Fibroblast of upper back skin (primary cell): ENCODE data around the gene ASH1L.
"Not testable (repeated sequence)": the region's sequence is repeated elsewhere in the genome, so short reads cannot be mapped to it uniquely, and the experiment has no call there.

Source experiments
- DNase-seq: peaks from one replicate; pipeline ENCODE4 v3.0.0-alpha.2; 2013

Gene ASH1L

GRCh38 chr1:155485945-155486344 lies 76.7 kb downstream of the ASH1L start:
- no peak for DNase-seq

- no peak for DNase-seq
Observed at GRCh38 chr1:155485222-155485621, 77.4 kb downstream of the ASH1L start.

GRCh38 chr1:155481741-155482241 lies 80.8 kb downstream of the ASH1L start:
- no peak for DNase-seq

DNA sequence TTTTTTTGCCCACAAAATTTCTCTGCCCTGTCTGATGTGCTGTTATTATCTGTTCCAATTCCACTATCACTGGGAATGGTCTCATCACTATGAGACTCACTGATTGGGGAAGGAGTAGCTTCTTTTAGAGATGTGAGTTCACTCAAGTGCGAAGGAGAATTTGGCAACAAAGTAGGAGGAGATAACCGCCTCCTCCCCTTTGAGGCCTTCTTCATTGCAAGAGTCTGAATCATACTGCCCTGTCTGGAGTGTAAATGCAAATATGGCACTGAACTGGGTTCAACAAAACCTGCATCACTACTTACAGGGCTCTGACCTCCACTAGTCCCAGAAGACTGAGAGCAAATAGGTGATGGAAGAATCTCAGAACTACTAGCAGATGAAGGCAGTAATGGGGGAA lies 83.4 kb downstream of the ASH1L start:
- peak; percentile 66 for DNase-seq

GRCh38 chr1:155478270-155478852 lies 84.2 kb downstream of the ASH1L start:
- no peak for DNase-seq

GRCh38 chr1:155474146-155474545 lies 88.5 kb downstream of the ASH1L start:
- DNase-seq = no peak

GRCh38 chr1:155473151-155473821 lies 89.3 kb downstream of the ASH1L start:
- no peak for DNase-seq

DNA sequence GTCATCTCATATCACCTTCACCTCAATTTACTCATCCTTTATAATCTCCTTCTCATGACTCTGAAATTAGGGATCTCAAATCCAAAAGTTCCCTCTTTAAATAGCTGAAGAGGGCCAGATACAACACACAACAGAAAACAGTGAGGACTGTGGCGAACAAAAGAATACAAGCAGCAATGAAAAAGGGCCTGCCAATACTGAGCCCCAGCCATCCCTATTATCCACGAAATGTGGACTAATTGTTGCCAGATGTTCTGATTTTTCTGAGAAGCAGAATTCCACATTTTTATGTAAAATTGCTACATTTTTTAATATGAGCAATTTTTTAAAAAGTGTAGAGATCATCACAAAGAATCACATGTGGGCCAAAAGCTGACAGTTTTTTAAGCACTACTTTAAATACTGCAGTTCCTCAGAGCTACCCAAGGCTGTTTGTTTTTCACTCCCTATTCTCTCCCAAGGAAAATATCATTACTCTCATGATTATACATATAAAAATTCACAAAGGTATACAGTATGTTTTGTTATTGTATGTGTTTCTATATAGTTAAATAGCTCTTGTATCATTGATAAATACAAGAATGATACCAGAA lies 90.0 kb downstream of the ASH1L start:
- DNase-seq = peak; percentile 39

GRCh38 chr1:155471891-155472290 lies 90.7 kb downstream of the ASH1L start:
- no peak for DNase-seq

- DNase-seq = no peak
Observed at GRCh38 chr1:155471026-155471425, 91.6 kb downstream of the ASH1L start.

- peak; percentile 89 for DNase-seq
Observed at GRCh38 chr1:155466996-155467395, 95.6 kb downstream of the ASH1L start.

DNA sequence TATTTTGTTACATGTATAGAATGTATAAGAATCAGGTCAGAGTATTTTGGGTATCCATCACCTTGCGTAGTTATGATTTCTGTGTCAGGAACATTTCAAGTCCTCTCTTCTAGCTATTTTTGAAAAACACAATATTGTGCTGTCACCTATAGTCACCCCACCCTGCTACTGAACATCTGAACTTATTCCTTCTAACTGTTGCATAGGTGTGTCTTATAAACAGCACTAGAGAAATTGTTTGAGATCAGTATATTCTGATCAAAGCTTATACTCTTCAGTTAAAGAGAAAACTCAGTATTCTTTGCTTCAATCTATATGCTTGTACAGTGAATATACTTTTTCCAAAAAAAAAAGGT lies 96.0 kb downstream of the ASH1L start:
- no peak for DNase-seq

GRCh38 chr1:155463865-155464650 lies 98.5 kb downstream of the ASH1L start:
- peak; percentile 89 for DNase-seq

DNA sequence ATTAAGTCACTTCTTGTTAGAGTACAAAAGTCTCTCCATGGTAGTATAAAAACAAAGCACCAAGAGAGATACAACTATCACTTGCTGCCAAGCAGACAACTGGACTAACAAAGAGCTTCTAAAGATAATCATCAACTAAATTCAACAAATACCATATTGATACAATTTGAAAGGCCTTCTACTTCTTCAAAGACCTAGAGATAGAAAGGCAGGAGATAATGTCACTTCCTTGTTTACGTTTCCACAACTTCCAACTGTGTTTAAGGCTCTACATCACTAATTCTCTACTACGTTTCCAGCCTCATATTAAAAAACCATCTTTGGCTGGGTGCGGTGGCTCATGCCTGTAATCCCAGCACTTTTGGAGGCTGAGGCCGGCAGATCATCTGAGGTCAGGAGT lies 104.5 kb downstream of the ASH1L start:
- no peak for DNase-seq

- DNase-seq = no peak
Observed at GRCh38 chr1:155457266-155457665, 105.3 kb downstream of the ASH1L start.

DNA sequence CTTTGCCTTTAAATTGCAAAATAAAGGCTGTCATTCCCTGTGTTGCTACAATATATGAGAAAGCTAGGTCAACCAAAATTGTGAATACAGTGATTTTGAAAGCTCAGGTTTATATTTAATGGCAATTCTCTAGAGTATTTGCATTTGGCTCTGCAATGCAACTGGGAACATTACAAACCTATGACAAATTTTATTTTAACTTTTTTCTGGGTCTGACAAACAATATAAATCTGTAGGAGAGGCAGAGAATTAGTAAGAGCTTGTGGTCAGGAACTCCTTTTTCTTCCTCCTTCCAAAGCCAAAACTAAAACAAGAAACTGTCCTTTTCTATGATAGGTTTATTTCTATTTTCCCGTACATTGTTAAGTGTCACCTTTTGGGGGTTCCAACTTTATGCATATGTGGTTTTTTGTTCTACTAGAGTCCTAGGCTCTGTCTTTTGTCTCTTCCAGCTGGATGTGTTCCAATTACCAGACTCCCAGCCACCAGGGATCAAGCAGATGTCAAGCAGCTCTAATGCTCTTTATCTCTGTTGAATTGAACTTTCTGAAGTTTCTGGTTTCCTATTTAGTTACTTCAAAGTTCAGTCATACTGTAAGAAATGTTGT lies 106.9 kb downstream of the ASH1L start:
- peak; percentile 45 for DNase-seq

- DNase-seq = peak; percentile 35
Observed at GRCh38 chr1:155454096-155454495, 108.5 kb downstream of the ASH1L start.

DNA sequence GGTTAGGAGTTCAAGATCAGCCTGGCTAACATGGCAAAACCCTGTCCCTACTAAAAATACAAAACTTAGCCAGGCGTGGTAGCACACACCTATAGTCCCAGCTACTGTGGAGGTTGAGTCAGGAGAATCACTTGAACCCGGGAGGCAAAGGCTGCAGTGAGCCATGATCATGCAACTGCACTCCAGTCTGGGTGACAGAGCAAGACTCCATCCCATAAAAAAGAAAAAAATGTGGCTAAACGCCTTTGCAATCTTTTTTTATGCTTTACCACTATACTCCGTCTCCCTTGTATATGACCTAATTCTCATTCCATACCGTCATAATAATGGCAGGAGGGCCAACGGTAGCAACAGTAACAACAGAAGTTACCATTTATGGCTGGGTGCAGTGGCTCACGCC lies 109.5 kb downstream of the ASH1L start:
- no peak for DNase-seq

DNA sequence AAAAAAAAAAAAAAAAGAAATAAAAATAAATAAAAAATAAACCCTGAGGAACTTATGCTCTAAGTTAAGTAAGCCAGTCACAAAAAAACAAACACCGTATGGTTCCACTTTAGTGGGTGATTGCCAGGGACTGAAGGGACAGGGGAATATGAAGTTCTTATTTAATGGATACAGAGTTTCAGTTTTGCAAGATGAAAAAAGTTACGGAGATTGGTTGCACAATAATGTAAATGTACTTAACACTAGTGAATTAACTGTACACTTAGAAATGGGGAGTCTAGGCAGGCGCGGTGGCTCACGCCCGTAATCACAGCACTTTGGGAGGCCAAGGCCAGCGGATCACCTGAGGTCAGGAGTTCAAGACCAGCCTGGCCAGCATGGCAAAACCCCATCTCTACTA lies 111.4 kb downstream of the ASH1L start:
- no peak for DNase-seq

DNA sequence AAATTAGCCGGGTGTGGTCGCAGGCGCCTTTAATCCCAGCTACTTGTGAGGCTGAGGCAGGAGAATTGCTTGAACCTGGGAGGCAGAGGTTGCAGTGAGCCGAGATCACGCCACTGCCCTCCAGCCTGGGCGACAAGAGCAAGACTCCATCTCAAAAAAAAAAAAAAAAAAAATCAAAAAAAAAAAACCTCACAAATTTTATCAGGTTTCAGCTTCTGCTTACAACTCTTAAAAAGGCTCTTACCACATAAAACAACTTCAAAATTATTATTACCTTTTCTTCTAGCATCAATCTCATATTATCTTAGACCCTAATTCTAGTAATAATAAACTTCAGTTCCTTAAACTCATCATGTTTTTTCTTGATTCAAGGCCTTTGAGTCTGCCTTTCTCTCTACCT lies 120.2 kb downstream of the ASH1L start:
- not testable (repeated sequence) for DNase-seq

GRCh38 chr1:155437405-155437804 lies 125.2 kb downstream of the ASH1L start:
- no peak for DNase-seq

- not testable (repeated sequence) for DNase-seq
Observed at GRCh38 chr1:155433831-155434389, 128.7 kb downstream of the ASH1L start.
